Large intestine (tissue), 3 donors: ENCODE data around the gene ZAP70. TPM values are rescaled to one million over a fixed set of nuclear protein-coding genes. Genes with fewer than 3 reads are reported as not detected.

ENCODE experiments used
- DNase-seq, 2 donors: peaks; one replicate each; pipeline versions ENCODE4 v3.0.0 to v3.0.0-alpha.2; 2013
- H3K27ac ChIP-seq: one replicate; pipeline ENCODE4 v1.5.1; 2013; ENCODE audit warnings: low read length
- H3K27me3 ChIP-seq: 2 replicates; pipeline ENCODE4 v1.6.1; 2013; ENCODE audit warnings: low read length; ENCODE audit not compliant: control insufficient read depth, insufficient read depth
- H3K36me3 ChIP-seq: 2 replicates; pipeline ENCODE4 v1.6.1; 2013; ENCODE audit warnings: low read length; ENCODE audit not compliant: control insufficient read depth, insufficient read depth
- H3K4me1 ChIP-seq: one replicate; pipeline ENCODE4 v1.6.1; 2013; ENCODE audit warnings: low read length; ENCODE audit not compliant: control insufficient read depth, insufficient read depth
- H3K4me3 ChIP-seq: one replicate; pipeline ENCODE4 v1.5.1; 2013; ENCODE audit warnings: low read length
- H3K9me3 ChIP-seq: one replicate; pipeline ENCODE4 v1.6.1; 2013; ENCODE audit warnings: mild to moderate bottlenecking, low read depth, low read length, moderate library complexity; ENCODE audit not compliant: control insufficient read depth
- WGBS: methylation state at CpG from one replicate; pipeline ENCODE4 v1.1.5; 2013; ENCODE audit warnings: low lambda C conversion rate; ENCODE audit not compliant: insufficient coverage; 5-methylcytosine and 5-hydroxymethylcytosine counted together
- polyA plus RNA-seq: library from polyadenylated mRNA; unstranded; fragments of 120-200 nt; gene quantifications from one replicate; pipeline ENCODE4 v1.2.1, GENCODE V29; 2013

The ZAP70 gene
- polyA plus RNA-seq, 1 donor: 5.1 TPM

- no peak overlapping the region for H3K27ac ChIP-seq
- H3K9me3 ChIP-seq: no peaks in the 10 kb centered on the region
- no peaks in the 10 kb centered on the region for H3K27me3 ChIP-seq
- whole genome bisulfite sequencing: no CpG with 5 or more reads among the region's 20 CpGs
- no peak overlapping the region for H3K4me3 ChIP-seq
- no peaks in the 10 kb centered on the region for H3K4me1 ChIP-seq
- no peak for DNase-seq
- H3K36me3 ChIP-seq: no peaks in the 10 kb centered on the region
Measured at GRCh38 chr2:97733341-97734035, 20.1 kb downstream of the ZAP70 start.

DNA sequence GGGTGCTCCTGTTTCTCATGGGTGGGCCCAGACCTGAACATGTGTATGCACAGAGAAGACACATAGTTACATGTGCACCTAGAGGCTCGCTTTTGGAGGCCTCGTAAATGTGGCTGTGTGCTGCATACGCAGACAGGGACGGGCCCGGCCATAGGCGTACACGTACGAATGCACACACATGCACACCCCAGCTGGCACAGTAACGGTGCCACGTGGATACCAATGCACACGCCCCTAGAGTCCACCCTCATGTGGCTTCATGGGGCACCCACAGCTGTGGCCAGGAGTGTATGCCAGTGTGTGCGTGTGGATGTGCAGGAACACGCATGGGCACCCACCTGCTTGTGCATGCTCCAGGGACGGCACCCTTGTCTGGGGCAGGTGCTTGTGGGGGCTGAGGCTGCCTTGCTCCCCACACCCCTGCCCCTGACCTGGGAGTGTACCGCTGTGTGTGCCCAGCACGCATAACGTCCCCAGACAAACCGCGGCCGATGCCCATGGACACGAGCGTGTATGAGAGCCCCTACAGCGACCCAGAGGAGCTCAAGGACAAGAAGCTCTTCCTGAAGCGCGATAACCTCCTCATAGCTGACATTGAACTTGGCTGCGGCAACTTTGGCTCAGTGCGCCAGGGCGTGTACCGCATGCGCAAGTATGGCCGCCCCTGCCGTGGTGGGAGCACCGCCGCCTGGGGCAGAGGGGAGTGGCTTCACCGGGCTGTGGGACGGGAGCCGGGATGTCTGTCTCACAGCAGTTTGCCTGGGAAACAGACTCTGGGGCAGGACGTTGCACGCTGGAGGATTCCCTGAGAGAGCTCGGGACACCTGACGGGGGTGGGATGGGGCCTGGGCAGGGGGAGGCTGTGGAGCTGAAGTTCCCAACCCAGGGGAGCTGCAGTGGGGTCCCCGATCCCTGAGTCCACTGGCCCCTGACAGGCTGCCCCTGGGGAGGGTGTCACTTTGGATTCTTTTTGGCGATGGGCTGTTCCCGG is 21.0 kb downstream of the ZAP70 start:
- Histone ChIP-seq H3K4me3 (no peak overlapping the region), H3K36me3 (no peaks in the 10 kb centered on the region), H3K27ac (no peak overlapping the region), H3K4me1 (no peaks in the 10 kb centered on the region), H3K27me3 (no peaks in the 10 kb centered on the region), H3K9me3 (no peaks in the 10 kb centered on the region)
- WGBS: no CpG with 5 or more reads among the region's 44 CpGs
- no peak for DNase-seq

GRCh38 chr2:97735161-97735561 is 21.8 kb downstream of the ZAP70 start:
- H3K9me3 ChIP-seq: no peaks in the 10 kb centered on the region
- no peaks in the 10 kb centered on the region for H3K36me3 ChIP-seq
- no peak overlapping the region for H3K4me3 ChIP-seq
- no peaks in the 10 kb centered on the region for H3K4me1 ChIP-seq
- no peak overlapping the region for H3K27ac ChIP-seq
- DNase-seq: no peak
- no CpG with 5 or more reads among the region's 29 CpGs for WGBS
- H3K27me3 ChIP-seq: no peaks in the 10 kb centered on the region

DNA sequence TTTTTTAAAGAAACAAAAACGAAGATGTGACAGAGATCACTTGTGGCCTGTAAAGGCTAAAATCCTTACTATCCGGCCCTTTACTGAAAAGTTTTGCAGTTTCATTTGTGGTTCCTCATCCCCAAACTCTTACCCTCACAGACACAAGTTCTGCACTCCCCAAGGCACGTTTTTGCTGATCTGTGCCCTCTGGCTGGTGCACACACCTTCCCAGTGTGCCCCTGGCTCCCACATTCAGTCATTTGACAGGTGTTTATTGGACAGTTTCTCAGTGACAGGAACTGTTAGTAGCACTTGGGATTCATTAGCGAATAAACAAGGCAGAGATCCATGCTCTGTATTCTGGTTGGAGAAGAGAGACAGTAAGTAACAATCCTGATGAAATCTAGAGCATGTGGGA is 22.8 kb downstream of the ZAP70 start:
- H3K4me3 ChIP-seq: no peak overlapping the region
- WGBS: 88% methylated on average over 1 of the region's 4 CpGs
- no peak for DNase-seq

DNA sequence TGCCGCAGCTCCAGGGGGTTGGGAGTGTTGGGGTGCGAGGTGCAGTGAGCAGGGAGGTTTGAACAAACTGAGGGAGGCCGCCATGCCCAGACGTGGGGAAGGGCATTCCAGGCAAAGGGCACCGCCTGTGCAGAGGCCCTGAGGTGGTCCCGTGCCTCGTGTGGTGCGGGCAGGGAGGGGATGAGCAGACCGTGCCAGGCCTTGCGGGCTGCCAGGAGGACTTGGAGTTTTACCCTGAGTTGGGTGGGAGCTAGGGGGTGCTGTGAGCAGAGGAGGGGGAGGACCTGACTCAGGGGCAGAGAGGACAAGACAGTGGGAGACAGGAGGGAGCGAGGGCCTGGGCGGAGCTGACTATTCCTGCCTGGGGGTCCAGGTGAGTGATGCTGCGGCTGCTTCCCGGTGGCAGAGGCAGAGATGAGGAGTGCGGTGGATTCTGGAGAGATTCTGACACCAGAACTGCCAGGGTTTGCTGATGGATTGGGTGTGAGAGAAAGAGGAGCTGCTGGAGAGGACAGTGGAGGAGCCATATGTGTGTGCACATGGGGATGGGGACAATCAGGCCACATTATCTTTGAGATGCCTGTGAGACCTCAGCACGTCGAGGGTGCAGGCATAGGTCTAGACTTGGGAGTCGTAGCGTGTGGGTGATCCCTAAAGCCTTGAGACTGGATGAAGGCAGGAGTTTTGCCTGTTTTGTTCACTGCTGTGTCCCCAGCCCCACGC is 23.4 kb downstream of the ZAP70 start:
- DNase-seq: no peak

More for the DNA sequence above, 22.8 kb downstream of the ZAP70 start:
- Histone ChIP-seq H3K27ac (no peak overlapping the region), H3K9me3 (no peaks in the 10 kb centered on the region), H3K27me3 (no peaks in the 10 kb centered on the region), H3K36me3 (no peaks in the 10 kb centered on the region), H3K4me1 (no peaks in the 10 kb centered on the region)

DNA sequence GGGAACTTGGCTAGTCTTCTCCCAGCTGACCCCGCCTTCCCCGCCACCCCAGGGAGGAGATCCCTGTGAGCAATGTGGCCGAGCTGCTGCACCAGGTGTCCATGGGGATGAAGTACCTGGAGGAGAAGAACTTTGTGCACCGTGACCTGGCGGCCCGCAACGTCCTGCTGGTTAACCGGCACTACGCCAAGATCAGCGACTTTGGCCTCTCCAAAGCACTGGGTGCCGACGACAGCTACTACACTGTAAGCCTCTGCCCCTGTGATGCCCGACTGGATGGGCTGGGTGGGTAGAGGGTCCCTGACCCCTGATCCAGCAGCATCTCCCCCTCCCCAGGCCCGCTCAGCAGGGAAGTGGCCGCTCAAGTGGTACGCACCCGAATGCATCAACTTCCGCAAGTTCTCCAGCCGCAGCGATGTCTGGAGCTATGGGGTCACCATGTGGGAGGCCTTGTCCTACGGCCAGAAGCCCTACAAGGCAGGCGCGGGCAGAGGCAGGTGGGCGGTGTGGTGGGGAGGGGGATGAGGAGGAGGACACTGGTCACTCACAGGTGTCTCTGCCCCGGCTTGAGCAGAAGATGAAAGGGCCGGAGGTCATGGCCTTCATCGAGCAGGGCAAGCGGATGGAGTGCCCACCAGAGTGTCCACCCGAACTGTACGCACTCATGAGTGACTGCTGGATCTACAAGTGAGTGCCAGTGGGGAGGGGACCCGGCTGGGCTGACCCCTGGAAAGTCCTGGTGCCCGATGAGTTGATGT is 24.2 kb downstream of the ZAP70 start:
- Histone ChIP-seq H3K27ac (no peak overlapping the region), H3K4me3 (no peak overlapping the region), H3K27me3 (no peaks in the 10 kb centered on the region), H3K4me1 (no peaks in the 10 kb centered on the region), H3K36me3 (no peaks in the 10 kb centered on the region), H3K9me3 (no peaks in the 10 kb centered on the region)
- no CpG with 5 or more reads among the region's 32 CpGs for WGBS
- no peak for DNase-seq

More for the DNA sequence above, 23.4 kb downstream of the ZAP70 start:
- Histone ChIP-seq H3K4me3 (no peak overlapping the region), H3K36me3 (no peaks in the 10 kb centered on the region), H3K27me3 (no peaks in the 10 kb centered on the region), H3K4me1 (no peaks in the 10 kb centered on the region), H3K27ac (no peak overlapping the region), H3K9me3 (no peaks in the 10 kb centered on the region)
- WGBS: no CpG with 5 or more reads among the region's 20 CpGs

GRCh38 chr2:97738179-97739019 is 25.0 kb downstream of the ZAP70 start:
- no CpG with 5 or more reads among the region's 9 CpGs for WGBS
- no peak for DNase-seq
- Histone ChIP-seq H3K27ac (no peak overlapping the region), H3K27me3 (no peaks in the 10 kb centered on the region), H3K36me3 (no peaks in the 10 kb centered on the region), H3K4me1 (no peaks in the 10 kb centered on the region), H3K4me3 (no peak overlapping the region), H3K9me3 (no peaks in the 10 kb centered on the region)

- Histone ChIP-seq H3K4me3 (no peak overlapping the region), H3K27me3 (no peaks in the 10 kb centered on the region), H3K27ac (no peak overlapping the region), H3K36me3 (peaks cover 7% of the 10 kb centered on the region), H3K9me3 (no peaks in the 10 kb centered on the region), H3K4me1 (no peaks in the 10 kb centered on the region)
- no peak for DNase-seq
- no CpG with 5 or more reads among the region's 23 CpGs for WGBS
Measured at GRCh38 chr2:97739020-97739892, 25.9 kb downstream of the ZAP70 start.

DNA sequence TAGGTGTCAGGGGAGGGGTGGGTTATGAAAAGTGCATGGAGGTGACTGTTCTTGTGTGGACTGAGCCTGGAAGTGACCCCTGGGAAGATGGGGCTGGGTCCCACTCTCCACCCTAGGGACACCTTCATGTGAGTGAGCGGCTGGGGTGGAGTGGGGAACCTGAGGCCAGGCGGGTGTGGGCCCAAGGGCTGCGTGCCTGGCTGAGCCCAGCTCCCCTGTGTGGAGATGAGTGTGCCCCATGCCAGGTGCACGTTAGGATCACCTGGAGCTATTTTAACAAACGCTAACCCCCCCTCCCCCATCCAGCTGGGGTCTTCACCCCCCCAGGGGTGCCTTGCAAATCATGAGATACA is 26.5 kb downstream of the ZAP70 start:
- no peaks in the 10 kb centered on the region for H3K9me3 ChIP-seq
- no peaks in the 10 kb centered on the region for H3K4me1 ChIP-seq
- no peak overlapping the region for H3K4me3 ChIP-seq
- no peak for DNase-seq
- WGBS: 40% methylated on average over 1 of the region's 5 CpGs
- no peaks in the 10 kb centered on the region for H3K27me3 ChIP-seq
- H3K27ac ChIP-seq: no peak overlapping the region
- peaks cover 8% of the 10 kb centered on the region for H3K36me3 ChIP-seq
